T-cell (primary cell): ENCODE measurements around the gene PLD2. TPM values are rescaled to one million over a fixed set of nuclear protein-coding genes. Genes with fewer than 3 reads are reported as not detected.

Source experiments
- ATAC-seq, 4 experiments: fragments of 200-7000 bp in 3 of 4; fragments of 150-1000 bp in 1 of 4; cut with Tn5 transposase; replicated peaks in 1 of 4; 1 replicate in 3 of 4; 2 replicates in 1 of 4; pipeline ENCODE4 v1.10.0; 2021; ENCODE audit warnings: moderate library complexity in 3 of 4, mild to moderate bottlenecking in 2 of 4, moderate number of reproducible peaks in 1 of 4
- CTCF ChIA-PET, 2 donors: fragments of 300-600 bp; sonication (Branson Sonifier 250); formaldehyde crosslinking; loops; one replicate each; lab custom pipeline; 2022; ENCODE audit warnings: antibody characterized with exemption in 2 of 2; lab: Charles Lee
- POLR2A ChIA-PET, 2 donors: fragments of 300-600 bp; sonication (Branson Sonifier 250); formaldehyde crosslinking; loops; one replicate each; lab custom pipeline; 2022; ENCODE audit warnings: antibody characterized with exemption in 2 of 2; lab: Charles Lee
- DNase-seq, 35 experiments: peaks; one replicate each; pipeline versions ENCODE4 v3.0.0 to v3.0.0-alpha.2; 2013 to 2023
- H3K27ac ChIP-seq: one replicate; pipeline ENCODE4 v1.5.1; 2013; ENCODE audit warnings: low read length
- H3K27me3 ChIP-seq, 2 experiments: replicated peaks in 1 of 2; 1 replicate in 1 of 2; 2 replicates in 1 of 2; pipeline versions ENCODE4 v1.6.1 to v1.7.0; 2013; ENCODE audit warnings: low read length in 1 of 2, mixed read lengths in 1 of 2; ENCODE audit not compliant: control insufficient read depth in 2 of 2, insufficient read depth in 2 of 2; ENCODE audit errors: extremely low read depth in 1 of 2
- H3K36me3 ChIP-seq, 2 donors: 1 replicate in 1 of 2; 2 replicates in 1 of 2; pipeline versions ENCODE4 v1.6.1 to v1.7.0; 2013; ENCODE audit warnings: low read length in 1 of 2; ENCODE audit not compliant: control insufficient read depth in 2 of 2, insufficient read depth in 1 of 2; ENCODE audit errors: extremely low read depth in 1 of 2
- H3K4me1 ChIP-seq, 2 experiments: 1 replicate in 1 of 2; 2 replicates in 1 of 2; pipeline versions ENCODE4 v1.6.1 to v1.7.0; 2013; ENCODE audit warnings: low read length in 2 of 2, mixed read lengths in 1 of 2; ENCODE audit not compliant: insufficient read depth in 2 of 2, control insufficient read depth in 1 of 2; ENCODE audit errors: extremely low read depth in 1 of 2
- H3K4me3 ChIP-seq, 2 donors: 1 replicate in 1 of 2; 2 replicates in 1 of 2; pipeline versions ENCODE4 v1.5.1 to v1.7.0; 2013; ENCODE audit warnings: mild to moderate bottlenecking in 2 of 2, low read length in 1 of 2, moderate library complexity in 1 of 2; ENCODE audit not compliant: control insufficient read depth in 1 of 2; ENCODE audit errors: extremely low read depth in 1 of 2
- H3K9me3 ChIP-seq: 2 replicates; pipeline ENCODE4 v1.7.0; 2013
- H3K27ac Mint-ChIP-seq, 2 donors: one replicate each; pipeline ENCODE4 v1.8.0; 2020 to 2021; ENCODE audit warnings: mild to moderate bottlenecking in 2 of 2, mixed read lengths in 2 of 2
- H3K27me3 Mint-ChIP-seq, 2 donors: one replicate each; pipeline ENCODE4 v1.8.0; 2021 to 2022; ENCODE audit warnings: mixed read lengths in 2 of 2
- H3K36me3 Mint-ChIP-seq: one replicate; pipeline ENCODE4 v1.8.0; 2021; ENCODE audit warnings: mixed read lengths
- H3K4me1 Mint-ChIP-seq, 3 donors: one replicate each; pipeline ENCODE4 v1.8.0; 2020 to 2022; ENCODE audit warnings: mixed read lengths in 3 of 3, mild to moderate bottlenecking in 1 of 3
- H3K4me3 Mint-ChIP-seq, 3 donors: one replicate each; pipeline ENCODE4 v1.8.0; 2020 to 2022; ENCODE audit warnings: mild to moderate bottlenecking in 3 of 3, mixed read lengths in 3 of 3, moderate library complexity in 3 of 3
- H3K9me3 Mint-ChIP-seq, 3 donors: one replicate each; pipeline ENCODE4 v1.8.0; 2020 to 2022; ENCODE audit warnings: mixed read lengths in 3 of 3
- WGBS: methylation state at CpG from one replicate; pipeline ENCODE4 v1.1.5; 2013; ENCODE audit warnings: missing lambda C conversion rate; ENCODE audit not compliant: insufficient coverage; 5-methylcytosine and 5-hydroxymethylcytosine counted together
- total RNA-seq, 35 experiments: library from RNA in 6 of 35; stranded (reverse) in 6 of 35; fragments of 120-200 nt in 1 of 35; gene quantifications; one replicate each; pipeline versions ENCODE4 v1.2.1 to v1.2.4 and lab custom pipeline; 2013 to 2026

The PLD2 gene
- total RNA-seq, 5 donors from 2014 or later (not counting 1 experiment from before 2014, with no cell fraction given), result 24.2 to 41.7 (median 31.4) TPM

DNA sequence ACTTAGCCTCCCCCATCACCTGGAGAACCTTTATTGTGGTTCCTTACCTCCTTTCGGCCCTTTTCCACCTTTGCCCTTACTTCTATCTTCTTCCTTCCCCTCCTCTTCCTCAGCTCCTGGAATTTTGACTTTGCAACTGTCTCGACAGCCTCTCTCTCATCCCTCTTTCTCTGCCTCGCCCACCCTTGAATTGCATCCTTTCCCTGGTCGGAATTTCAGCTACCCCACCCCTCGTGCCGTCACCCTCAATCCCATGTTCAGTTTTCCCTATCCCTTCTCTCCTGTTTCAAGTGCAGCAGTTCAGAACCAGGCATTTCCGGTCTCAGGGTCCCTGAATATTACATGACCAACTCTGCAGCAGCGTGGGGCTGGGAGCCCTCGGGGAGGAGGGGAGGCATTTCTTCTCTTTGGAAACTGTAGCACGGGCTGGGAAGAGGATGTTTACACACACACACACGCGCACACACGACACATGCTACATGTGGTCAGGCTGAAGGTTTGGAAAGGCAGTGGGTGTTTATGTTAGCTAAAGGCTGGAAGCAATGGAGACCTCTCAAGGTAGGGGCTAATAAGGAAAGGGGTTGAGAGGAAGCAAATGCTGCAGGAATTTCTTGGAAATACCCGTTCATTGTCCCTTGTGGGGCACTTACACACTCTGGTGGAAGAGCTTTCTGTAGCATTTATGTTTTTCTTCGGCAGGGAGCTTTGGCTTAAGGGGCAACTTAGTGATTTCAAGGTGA, 27.2 kb downstream of the PLD2 start:
- Mint-ChIP-seq H3K27me3 (no peaks in the 10 kb centered on the region), H3K36me3 (peaks cover 6% of the 10 kb centered on the region), H3K4me1 (peaks cover 41 to 50% (median 47%) of the 10 kb centered on the region in 3 donors), H3K4me3 (peak overlapping the region; percentile 91 to 92 (median 91)), H3K27ac (peak overlapping the region; percentile 84 to 86), H3K9me3 (no peaks in the 10 kb centered on the region)
- CTCF ChIA-PET, result interaction anchor here in 1 of 2 donors (0.5 kb wide), 1 partner anchor 35 kb away, joined by 3 read pairs; no protein-coding TSS in a partner anchor
- peak overlapping the region; percentile 73 to 85 for H3K4me3 ChIP-seq
- peak in 3 of 35 experiments; percentile 7 to 29 (median 16) for DNase-seq
- no peaks in the 10 kb centered on the region for H3K27me3 ChIP-seq
- H3K36me3 ChIP-seq, result peaks cover 0 to 13% of the 10 kb centered on the region in 2 donors
- no peaks in the 10 kb centered on the region for H3K9me3 ChIP-seq
- peaks cover 14 to 35% of the 10 kb centered on the region in 2 experiments for H3K4me1 ChIP-seq
- H3K27ac ChIP-seq, result peak overlapping the region; percentile 57
- no peak for ATAC-seq
- POLR2A ChIA-PET, result interaction anchor here in 1 of 2 donors (0.6 kb wide), 1 partner anchor 17 kb away, joined by 13 read pairs; no protein-coding TSS in a partner anchor
- WGBS, result 27% methylated on average over 8 of the region's 15 CpGs

DNA sequence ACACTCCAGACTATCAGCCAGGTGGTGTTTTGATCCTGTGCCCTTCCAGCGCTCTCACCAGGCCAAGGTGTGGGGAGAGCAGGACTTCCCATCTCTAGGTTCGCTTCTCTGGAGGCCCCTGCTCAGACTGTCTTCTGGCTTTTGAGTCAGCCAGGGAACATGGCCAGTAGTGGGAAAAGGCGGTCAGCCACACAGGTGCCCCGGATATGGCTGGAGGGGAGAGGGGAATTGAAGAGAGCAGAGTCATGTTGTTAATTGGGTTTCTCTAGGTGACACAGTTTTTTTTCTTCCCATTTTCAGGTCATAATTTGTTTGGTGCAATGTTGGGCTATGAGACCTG, 27.7 kb downstream of the PLD2 start:
- ATAC-seq (no peak), DNase-seq (no peak)
- Histone ChIP-seq H3K9me3 (no peaks in the 10 kb centered on the region), H3K27ac (peak overlapping the region; percentile 57), H3K4me3 (peak overlapping the region in 1 of 2 donors; percentile 73), H3K36me3 (peaks cover 0 to 15% of the 10 kb centered on the region in 2 donors), H3K27me3 (no peaks in the 10 kb centered on the region), H3K4me1 (peaks cover 14 to 38% of the 10 kb centered on the region in 2 experiments)
- H3K9me3 Mint-ChIP-seq, result no peaks in the 10 kb centered on the region
- 94% methylated on average over 3 of the region's 4 CpGs for WGBS
- ChIA-PET CTCF (no interaction called here), POLR2A (interaction anchor here (0.6 kb wide), 2 partner anchors 16 to 556 kb away, joined by 3 to 13 read pairs; no protein-coding TSS in a partner anchor)
- peaks cover 46 to 55% (median 52%) of the 10 kb centered on the region in 3 donors for H3K4me1 Mint-ChIP-seq
- H3K36me3 Mint-ChIP-seq, result peaks cover 6% of the 10 kb centered on the region
- no peaks in the 10 kb centered on the region for H3K27me3 Mint-ChIP-seq
- peak overlapping the region; percentile 84 to 86 for H3K27ac Mint-ChIP-seq
- peak overlapping the region; percentile 91 to 92 (median 91) for H3K4me3 Mint-ChIP-seq

DNA sequence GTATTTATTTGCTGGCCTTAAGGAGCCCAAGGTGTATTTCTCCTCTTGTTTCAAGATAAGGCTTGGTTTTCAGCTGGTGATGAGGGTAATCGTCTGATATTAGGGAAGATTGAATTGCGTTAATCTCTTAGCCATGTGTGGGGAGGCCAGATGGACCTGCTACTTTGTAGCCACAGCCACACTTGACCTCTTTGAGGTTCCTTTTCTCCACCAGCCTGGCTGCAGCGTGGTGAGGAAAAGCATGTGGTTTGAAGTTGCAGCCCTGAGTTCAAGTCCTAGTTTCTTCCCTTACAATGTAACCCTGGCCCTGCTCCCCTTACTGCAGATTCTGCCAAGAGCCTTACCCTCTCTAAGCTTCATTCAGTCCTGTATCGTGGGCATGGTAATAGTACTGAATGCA, 29.3 kb downstream of the PLD2 start:
- DNase-seq (no peak), ATAC-seq (no peak)
- peaks cover 6% of the 10 kb centered on the region for H3K36me3 Mint-ChIP-seq
- H3K27ac Mint-ChIP-seq, result peak overlapping the region; percentile 84 to 86
- no peaks in the 10 kb centered on the region for H3K9me3 Mint-ChIP-seq
- H3K4me3 Mint-ChIP-seq, result peak overlapping the region in 2 of 3 donors; percentile 91 to 92
- ChIA-PET POLR2A (no interaction called here), CTCF (interaction anchor here in 1 of 2 donors (0.5 kb wide), 1 partner anchor 502 kb away, joined by 3 read pairs; no protein-coding TSS in a partner anchor)
- H3K4me1 Mint-ChIP-seq, result peaks cover 62 to 71% (median 68%) of the 10 kb centered on the region in 3 donors
- Histone ChIP-seq H3K4me3 (no peak overlapping the region), H3K36me3 (peaks cover 0 to 15% of the 10 kb centered on the region in 2 donors), H3K4me1 (peaks cover 19 to 50% of the 10 kb centered on the region in 2 experiments), H3K27ac (peak overlapping the region; percentile 28), H3K27me3 (no peaks in the 10 kb centered on the region), H3K9me3 (no peaks in the 10 kb centered on the region)
- WGBS, result 40% methylated on average over 2 of the region's 4 CpGs
- no peaks in the 10 kb centered on the region for H3K27me3 Mint-ChIP-seq

DNA sequence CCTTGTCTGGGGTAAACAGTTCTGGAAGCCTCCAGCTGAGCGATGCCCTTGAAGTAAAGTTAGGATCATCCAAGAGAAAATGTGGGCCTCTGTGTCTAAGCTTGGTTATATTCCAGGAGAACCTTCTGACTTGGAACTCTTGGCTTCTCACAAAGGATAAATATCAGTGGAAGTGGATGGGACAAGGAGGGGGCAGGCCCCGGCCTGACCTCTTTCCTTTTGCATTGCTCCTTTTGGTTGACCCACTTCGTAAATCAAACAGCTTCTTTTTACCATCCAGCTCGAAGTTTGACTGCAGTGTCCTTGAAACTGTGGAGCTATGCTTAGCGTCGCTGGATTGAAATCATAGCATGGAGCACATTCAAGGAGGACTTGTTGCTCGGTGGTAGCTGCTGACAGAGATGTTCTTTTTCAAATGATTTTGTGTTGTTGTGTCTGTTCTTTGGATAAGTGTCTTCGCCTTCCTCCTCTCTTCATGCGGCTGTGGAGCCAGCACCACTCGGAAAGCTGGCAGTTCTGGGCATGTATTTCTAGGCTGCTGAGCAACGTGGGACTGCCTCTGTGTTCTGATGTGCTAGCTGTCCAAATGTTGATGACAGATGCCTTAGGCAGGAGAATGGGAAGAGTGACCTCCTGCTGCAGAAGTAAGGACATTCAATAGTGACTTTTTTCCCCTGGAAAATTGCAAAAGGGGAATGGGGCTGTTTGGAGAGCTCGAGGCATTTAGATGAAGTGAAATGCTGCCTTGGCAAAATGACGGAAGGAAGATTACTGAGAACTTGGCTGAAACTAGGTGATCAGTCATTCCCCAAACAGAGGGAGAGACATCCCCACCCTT, 30.7 kb downstream of the PLD2 start:
- no peaks in the 10 kb centered on the region for H3K27me3 Mint-ChIP-seq
- ChIA-PET POLR2A (no interaction called here), CTCF (no interaction called here)
- no peaks in the 10 kb centered on the region for H3K9me3 Mint-ChIP-seq
- peaks cover 19 to 48% of the 10 kb centered on the region in 2 experiments for H3K4me1 ChIP-seq
- H3K27ac Mint-ChIP-seq, result peak overlapping the region in 1 of 2 donors; percentile 4
- H3K36me3 ChIP-seq, result peaks cover 0 to 15% of the 10 kb centered on the region in 2 donors
- no peak overlapping the region for H3K4me3 Mint-ChIP-seq
- ATAC-seq (no peak), DNase-seq (no peak)
- peaks cover 68 to 80% (median 75%) of the 10 kb centered on the region in 3 donors for H3K4me1 Mint-ChIP-seq
- H3K36me3 Mint-ChIP-seq, result peaks cover 6% of the 10 kb centered on the region
- H3K27ac ChIP-seq, result no peak overlapping the region
- H3K4me3 ChIP-seq, result no peak overlapping the region
- no peaks in the 10 kb centered on the region for H3K9me3 ChIP-seq
- no peaks in the 10 kb centered on the region for H3K27me3 ChIP-seq
- WGBS, result 93% methylated on average over 6 of the region's 13 CpGs

DNA sequence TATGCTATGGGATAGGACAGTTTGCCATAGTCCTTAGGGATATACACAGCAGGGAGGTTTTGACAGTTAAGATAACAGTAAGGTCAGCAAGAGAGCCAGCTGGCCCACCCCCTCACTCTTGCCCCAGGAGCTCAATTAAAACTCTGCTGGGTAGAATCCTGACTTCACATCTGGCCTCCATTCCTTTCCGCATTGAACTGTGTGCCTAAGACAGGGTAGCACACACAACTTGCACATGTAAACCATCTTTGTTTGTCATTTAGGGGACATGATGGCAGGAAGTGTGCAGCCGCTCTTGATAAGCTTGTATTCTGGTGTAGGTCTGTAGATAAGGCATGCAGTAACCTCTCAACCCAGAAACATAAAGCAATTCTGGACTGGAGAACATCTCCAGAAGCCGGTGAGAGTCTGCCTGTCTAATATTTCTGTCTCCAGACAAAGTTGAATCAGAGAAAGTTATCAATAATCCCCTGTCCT, 31.4 kb downstream of the PLD2 start:
- POLR2A ChIA-PET, result interaction anchor here in 1 of 2 donors (0.6 kb wide), 1 partner anchor 705 kb away, joined by 6 read pairs; no protein-coding TSS in a partner anchor
- no CpG with 5 or more reads among the region's 3 CpGs for WGBS
- ATAC-seq (no peak), DNase-seq (no peak)
- no peak overlapping the region for H3K4me3 Mint-ChIP-seq
- H3K27ac ChIP-seq, result no peak overlapping the region
- no peaks in the 10 kb centered on the region for H3K27me3 ChIP-seq
- H3K9me3 ChIP-seq, result no peaks in the 10 kb centered on the region
- H3K36me3 ChIP-seq, result peaks cover 0 to 15% of the 10 kb centered on the region in 2 donors
- H3K4me1 Mint-ChIP-seq, result peaks cover 75 to 81% (median 78%) of the 10 kb centered on the region in 3 donors
- peaks cover 19 to 48% of the 10 kb centered on the region in 2 experiments for H3K4me1 ChIP-seq
- H3K36me3 Mint-ChIP-seq, result peaks cover 6% of the 10 kb centered on the region
- CTCF ChIA-PET, result no interaction called here
- H3K4me3 ChIP-seq, result no peak overlapping the region
- H3K9me3 Mint-ChIP-seq, result no peaks in the 10 kb centered on the region
- H3K27me3 Mint-ChIP-seq, result no peaks in the 10 kb centered on the region
- H3K27ac Mint-ChIP-seq, result no peak overlapping the region

DNA sequence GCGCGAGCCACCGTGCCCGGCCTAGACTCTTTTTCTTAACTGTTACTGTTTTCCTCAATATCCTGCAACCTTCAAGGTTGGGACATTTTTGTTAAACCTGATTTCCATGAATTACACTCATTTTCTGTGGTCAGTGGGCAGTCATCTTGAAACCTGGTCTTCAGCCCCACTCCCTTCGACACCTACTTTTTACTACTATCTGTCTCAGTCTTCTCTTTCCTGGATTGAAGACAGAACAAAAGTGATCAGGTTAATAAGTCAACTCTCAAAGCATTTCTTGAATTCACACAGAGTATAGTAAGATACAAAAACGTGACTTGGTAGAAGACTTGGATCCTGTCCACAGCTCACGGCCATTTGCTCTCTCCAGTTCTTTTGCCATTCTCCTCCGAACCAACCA, 32.3 kb downstream of the PLD2 start:
- no peak overlapping the region for H3K27ac ChIP-seq
- H3K36me3 ChIP-seq, result peaks cover 0 to 15% of the 10 kb centered on the region in 2 donors
- ChIA-PET CTCF (no interaction called here), POLR2A (no interaction called here)
- peaks cover 17 to 42% of the 10 kb centered on the region in 2 experiments for H3K4me1 ChIP-seq
- H3K36me3 Mint-ChIP-seq, result peaks cover 9% of the 10 kb centered on the region
- no peak overlapping the region for H3K4me3 ChIP-seq
- no peaks in the 10 kb centered on the region for H3K27me3 Mint-ChIP-seq
- ATAC-seq (no peak), DNase-seq (no peak)
- no peaks in the 10 kb centered on the region for H3K9me3 Mint-ChIP-seq
- H3K9me3 ChIP-seq, result no peaks in the 10 kb centered on the region
- peaks cover 75 to 80% (median 77%) of the 10 kb centered on the region in 3 donors for H3K4me1 Mint-ChIP-seq
- 98% methylated on average over 5 of the region's 8 CpGs for WGBS
- H3K27ac Mint-ChIP-seq, result no peak overlapping the region
- H3K4me3 Mint-ChIP-seq, result no peak overlapping the region
- H3K27me3 ChIP-seq, result no peaks in the 10 kb centered on the region
